ENCODE data around the gene PHF5A.
A peak's percentile ranks its signal among the peaks of the same experiment; 100 is the strongest.

Gene PHF5A

GRCh38 chr22:41491374-41492100 lies 23.0 kb upstream of the PHF5A start:
- in situ Hi-C loops (cut with HindIII; ENCODE audit: low pct_ligation_motif_present, low pct_unique_long_range_greater_than_20kb, low sequenced_read_pairs) = no loop called here
- DNase-seq = no peak

DNA sequence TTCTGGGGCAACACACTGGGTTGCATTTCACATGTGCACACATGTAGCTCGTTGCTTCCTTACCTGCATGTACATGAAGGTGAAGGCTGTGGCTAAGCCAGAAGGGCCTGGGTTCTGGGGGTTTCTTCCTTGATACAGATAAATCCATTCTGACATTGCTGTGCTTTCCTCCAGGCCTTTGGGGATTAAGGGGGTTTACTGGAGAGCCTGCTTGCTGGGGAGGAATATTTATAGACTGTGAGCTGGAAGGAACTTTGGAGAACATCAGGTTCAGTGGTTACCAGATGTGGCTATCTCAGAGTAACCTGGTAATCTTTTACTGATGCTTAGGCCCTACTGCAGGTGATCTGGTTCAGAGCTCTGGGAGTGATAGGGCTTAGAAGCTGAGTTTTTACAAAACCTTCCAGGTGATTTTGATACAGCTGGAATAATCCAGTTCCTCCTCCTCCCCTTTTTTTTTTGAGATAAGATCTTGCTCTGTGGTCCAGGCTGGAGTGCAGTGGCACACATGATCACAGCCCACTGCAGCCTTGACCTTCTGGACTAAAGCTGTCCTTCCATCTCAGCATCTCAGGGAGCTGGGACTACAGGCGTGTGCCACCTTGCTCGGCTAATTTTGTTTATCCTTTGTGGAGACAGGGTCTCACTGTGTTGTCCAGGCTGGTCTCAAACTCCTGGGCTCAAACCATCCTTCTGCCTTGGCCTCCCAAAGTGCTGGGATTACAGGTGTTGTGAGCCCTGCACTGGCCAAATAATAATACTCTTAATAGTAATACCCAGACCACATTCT lies 20.3 kb upstream of the PHF5A start:
- in situ Hi-C loops (cut with HindIII; ENCODE audit: low pct_ligation_motif_present, low pct_unique_long_range_greater_than_20kb, low sequenced_read_pairs) = no loop called here
- no peak for DNase-seq

DNA sequence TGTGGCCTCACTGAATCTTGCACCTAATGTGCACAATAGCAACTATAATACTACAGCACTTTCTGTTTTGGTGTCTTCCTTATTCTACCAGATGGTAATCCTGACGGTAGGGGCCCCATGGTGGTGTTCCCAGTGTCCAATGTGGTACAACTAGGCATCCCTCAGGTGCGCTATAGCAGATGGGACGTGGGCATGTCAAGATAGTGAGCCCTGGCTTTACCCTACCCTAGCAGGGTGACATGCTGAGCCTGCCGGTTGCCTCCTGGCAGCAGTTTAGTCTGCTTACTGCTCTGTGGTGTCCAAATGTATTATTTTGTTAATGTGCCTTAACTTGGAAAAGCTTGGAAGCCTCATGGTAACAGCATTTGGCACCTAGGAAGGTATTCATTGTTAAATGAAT lies 19.6 kb upstream of the PHF5A start:
- no peak for DNase-seq
- in situ Hi-C loops (cut with HindIII; ENCODE audit: low pct_ligation_motif_present, low pct_unique_long_range_greater_than_20kb, low sequenced_read_pairs) = no loop called here

- in situ Hi-C loops (cut with HindIII; ENCODE audit: low pct_ligation_motif_present, low pct_unique_long_range_greater_than_20kb, low sequenced_read_pairs) = no loop called here
- no peak for DNase-seq
Measured at GRCh38 chr22:41487037-41487935, 18.8 kb upstream of the PHF5A start.

DNA sequence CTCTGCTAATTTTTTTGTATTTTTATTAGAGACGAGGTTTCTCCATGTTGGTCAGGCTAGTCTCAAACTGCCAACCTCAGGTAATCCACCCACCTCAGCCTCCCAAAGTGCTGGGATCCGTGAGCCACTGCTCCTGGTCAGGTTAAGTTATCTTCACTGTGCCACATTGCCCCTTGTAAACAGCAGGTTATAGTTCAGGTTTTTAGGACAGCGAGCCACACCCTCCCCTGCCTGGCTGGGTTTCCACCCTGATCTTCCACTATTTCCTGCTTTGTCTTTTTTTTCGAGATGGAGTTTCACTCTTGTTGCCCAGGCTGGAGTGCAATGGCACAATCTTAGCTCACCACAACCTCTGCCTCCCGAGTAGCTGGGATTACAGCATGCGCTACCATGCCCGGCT lies 16.5 kb upstream of the PHF5A start:
- in situ Hi-C loops (cut with HindIII; ENCODE audit: low pct_ligation_motif_present, low pct_unique_long_range_greater_than_20kb, low sequenced_read_pairs) = no loop called here
- no peak for DNase-seq

GRCh38 chr22:41482319-41482935 lies 13.9 kb upstream of the PHF5A start:
- DNase-seq = no peak
- in situ Hi-C loops (cut with HindIII; ENCODE audit: low pct_ligation_motif_present, low pct_unique_long_range_greater_than_20kb, low sequenced_read_pairs) = no loop called here

- no peak for DNase-seq
- in situ Hi-C loops (cut with HindIII; ENCODE audit: low pct_ligation_motif_present, low pct_unique_long_range_greater_than_20kb, low sequenced_read_pairs) = no loop called here
Measured at GRCh38 chr22:41481925-41482318, 13.4 kb upstream of the PHF5A start.

GRCh38 chr22:41481131-41481830 lies 12.8 kb upstream of the PHF5A start:
- DNase-seq = peak; percentile 10
- in situ Hi-C loops (cut with HindIII; ENCODE audit: low pct_ligation_motif_present, low pct_unique_long_range_greater_than_20kb, low sequenced_read_pairs) = no loop called here

- in situ Hi-C loops (cut with HindIII; ENCODE audit: low pct_ligation_motif_present, low pct_unique_long_range_greater_than_20kb, low sequenced_read_pairs) = no loop called here
- DNase-seq = no peak
Measured at GRCh38 chr22:41480397-41480735, 11.9 kb upstream of the PHF5A start.

DNA sequence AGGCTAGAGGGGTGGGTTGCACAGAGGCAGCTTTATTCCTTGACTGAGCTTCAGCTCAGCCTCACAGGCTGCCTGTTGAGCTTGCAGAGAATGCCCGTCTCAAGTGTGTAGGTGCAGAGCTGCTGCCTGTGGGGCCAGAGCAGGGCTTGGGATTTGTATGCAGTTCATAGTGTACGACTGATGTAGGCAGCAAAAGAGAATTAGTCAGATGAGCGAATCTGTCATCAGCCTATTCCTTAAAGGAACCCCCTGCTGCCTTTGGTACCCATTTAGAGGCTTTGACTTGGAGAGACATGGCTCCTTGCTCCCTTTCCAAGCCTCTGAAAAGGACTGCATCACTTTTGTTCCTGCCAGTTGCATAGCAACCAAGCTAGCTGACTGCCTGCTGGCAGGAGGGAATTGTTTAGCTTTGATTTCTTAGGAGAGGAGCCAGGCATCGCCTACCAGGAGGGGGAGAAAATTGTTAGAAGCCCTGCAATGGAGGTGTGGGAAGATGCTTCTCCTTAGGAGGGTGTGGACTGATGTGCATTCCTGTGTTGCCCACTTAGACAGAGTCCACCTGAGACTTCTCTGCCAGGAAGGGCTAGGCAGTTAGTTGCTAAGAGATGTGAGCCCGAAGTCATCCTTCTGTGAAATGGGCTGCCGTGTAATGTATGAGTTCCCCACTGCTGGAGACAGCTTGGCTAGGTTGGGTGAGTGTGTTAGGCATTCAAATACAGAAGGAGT lies 11.3 kb upstream of the PHF5A start:
- in situ Hi-C loops (cut with HindIII; ENCODE audit: low pct_ligation_motif_present, low pct_unique_long_range_greater_than_20kb, low sequenced_read_pairs) = no loop called here

GRCh38 chr22:41478891-41479521 lies 10.5 kb upstream of the PHF5A start:
- no peak for DNase-seq
- in situ Hi-C loops (cut with HindIII; ENCODE audit: low pct_ligation_motif_present, low pct_unique_long_range_greater_than_20kb, low sequenced_read_pairs) = no loop called here

More for the DNA sequence above, 11.3 kb upstream of the PHF5A start:
- DNase-seq = no peak

DNA sequence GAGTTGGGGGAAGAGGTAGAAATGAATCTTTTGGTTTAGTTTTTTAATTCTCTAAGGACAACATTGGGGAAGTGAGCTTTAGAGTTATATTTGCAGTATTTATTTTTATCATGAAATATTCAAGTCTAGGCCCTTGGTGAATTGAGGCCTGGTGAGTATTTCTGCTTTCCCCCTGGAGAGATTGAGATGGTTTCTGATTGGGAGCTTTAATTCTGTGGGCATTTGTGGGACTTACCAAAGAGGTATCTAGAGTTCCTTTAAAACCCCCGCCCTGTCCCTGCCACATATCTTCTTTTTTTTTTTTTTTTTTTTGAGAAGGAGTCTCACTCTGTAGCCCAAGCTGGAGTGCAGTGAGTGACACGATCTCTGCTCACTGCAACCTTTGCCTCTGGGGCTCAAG lies 10.0 kb upstream of the PHF5A start:
- no peak for DNase-seq
- in situ Hi-C loops (cut with HindIII; ENCODE audit: low pct_ligation_motif_present, low pct_unique_long_range_greater_than_20kb, low sequenced_read_pairs) = no loop called here

GRCh38 chr22:41474872-41475451 lies 6.5 kb upstream of the PHF5A start:
- no peak for DNase-seq
- in situ Hi-C loops (cut with HindIII; ENCODE audit: low pct_ligation_motif_present, low pct_unique_long_range_greater_than_20kb, low sequenced_read_pairs) = no loop called here

DNA sequence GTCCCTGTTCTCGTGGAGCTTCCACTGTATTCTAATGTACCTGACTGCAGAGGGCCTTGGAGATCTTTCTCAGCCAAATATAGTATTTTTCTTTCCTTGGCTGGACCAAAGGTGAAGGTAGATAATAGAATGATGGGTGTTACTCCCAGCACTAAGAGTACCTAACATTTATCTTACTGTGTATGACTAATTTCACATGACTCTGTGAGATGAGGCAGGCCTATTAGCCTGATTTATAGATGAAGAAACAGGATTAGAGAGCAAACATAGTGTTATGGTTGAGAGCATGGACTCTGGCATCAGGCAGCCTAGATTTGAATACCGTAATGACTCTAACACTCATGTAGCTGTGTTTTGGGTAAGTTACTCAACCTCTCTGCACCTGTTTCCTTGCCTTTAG lies 3.1 kb upstream of the PHF5A start:
- in situ Hi-C loops (cut with HindIII; ENCODE audit: low pct_ligation_motif_present, low pct_unique_long_range_greater_than_20kb, low sequenced_read_pairs) = no loop called here

GRCh38 chr22:41470886-41471285 lies 2.4 kb upstream of the PHF5A start:
- in situ Hi-C loops (cut with HindIII; ENCODE audit: low pct_ligation_motif_present, low pct_unique_long_range_greater_than_20kb, low sequenced_read_pairs) = no loop called here
- no peak for DNase-seq

More for the DNA sequence above, 3.1 kb upstream of the PHF5A start:
- no peak for DNase-seq

- peak; percentile 12 for DNase-seq
- in situ Hi-C loops (cut with HindIII; ENCODE audit: low pct_ligation_motif_present, low pct_unique_long_range_greater_than_20kb, low sequenced_read_pairs) = no loop called here
Measured at GRCh38 chr22:41469218-41469851, 843 bp upstream of the PHF5A start.
